Measurements from ENCODE around the gene ST3GAL6.
A peak's percentile ranks its signal among the peaks of the same experiment; 100 is the strongest.

ST3GAL6 gene

GRCh38 chr3:98733053-98733811, 29.9 kb upstream of the ST3GAL6 start:
- Histone ChIP-seq H3K27ac (ENCODE audit: low read length) (peak overlapping the region; percentile 91), H3K9ac (ENCODE audit: low read length) (peak overlapping the region; percentile 97), H2AFZ (ENCODE audit: low read length) (0 out of 2 replicates have a peak overlapping the region, but pooled peaks have one; percentile 75), H3K4me2 (ENCODE audit: low read depth, low read length) (peak overlapping the region; percentile 91), H3F3A (ENCODE audit: insufficient read depth, low read length) (peaks cover 39% of the 10 kb centered on the region), H3K4me1 (ENCODE audit: low read length) (peaks cover 50% of the 10 kb centered on the region), H4K20me1 (ENCODE audit: insufficient read depth, low read length) (no peaks in the 10 kb centered on the region), H3K79me2 (ENCODE audit: low read length) (peaks cover 87% of the 10 kb centered on the region), H3K4me3 (ENCODE audit: low read length) (peak overlapping the region; percentile 93), H3K27me3 (replicated peaks; ENCODE audit: insufficient read depth, low read length) (no peaks in the 10 kb centered on the region), H3K9me3 (replicated peaks; ENCODE audit: insufficient read depth, low read length) (no peaks in the 10 kb centered on the region), H3K36me3 (replicated peaks; ENCODE audit: insufficient read depth, low read length) (no peaks in the 10 kb centered on the region; the same call in 1 of the 2 replicates), H3K9me2 (replicated peaks; ENCODE audit: insufficient read depth, low read length) (no peaks in the 10 kb centered on the region)
- TF ChIP-seq CTCF (IDR thresholded peaks at IDR 0.05; ENCODE audit: low read length) (no peak), EZH2 (optimal IDR thresholded peaks at IDR 0.05; ENCODE audit: low read depth, low read length) (no peak), EZH2phosphoT487 (IDR thresholded peaks at IDR 0.05; ENCODE audit: low read length) (no peak)
- peak; percentile 21 for DNase-seq

GRCh38 chr3:98733812-98734281, 29.3 kb upstream of the ST3GAL6 start:
- no peaks in the 10 kb centered on the region for H3K9me3 ChIP-seq (replicated peaks; ENCODE audit: insufficient read depth, low read length)
- H3K9me2 ChIP-seq (replicated peaks; ENCODE audit: insufficient read depth, low read length) = no peaks in the 10 kb centered on the region
- no peaks in the 10 kb centered on the region for H3K27me3 ChIP-seq (replicated peaks; ENCODE audit: insufficient read depth, low read length)
- no peaks in the 10 kb centered on the region; the same call in 1 of the 2 replicates for H3K36me3 ChIP-seq (replicated peaks; ENCODE audit: insufficient read depth, low read length)
- peak overlapping the region; percentile 93 for H3K4me3 ChIP-seq (ENCODE audit: low read length)
- peak overlapping the region; percentile 91 for H3K4me2 ChIP-seq (ENCODE audit: low read depth, low read length)
- H2AFZ ChIP-seq (ENCODE audit: low read length) = no peak overlapping the region
- H3K9ac ChIP-seq (ENCODE audit: low read length) = peak overlapping the region; percentile 97
- H3K79me2 ChIP-seq (ENCODE audit: low read length) = peaks cover 94% of the 10 kb centered on the region
- DNase-seq = peak; percentile 63
- TF ChIP-seq CTCF (IDR thresholded peaks at IDR 0.05; ENCODE audit: low read length) = no peak
- TF ChIP-seq EZH2phosphoT487 (IDR thresholded peaks at IDR 0.05; ENCODE audit: low read length) = no peak
- TF ChIP-seq EZH2 (optimal IDR thresholded peaks at IDR 0.05; ENCODE audit: low read depth, low read length) = no peak
- H4K20me1 ChIP-seq (ENCODE audit: insufficient read depth, low read length) = no peaks in the 10 kb centered on the region
- peak overlapping the region; percentile 91 for H3K27ac ChIP-seq (ENCODE audit: low read length)
- peaks cover 45% of the 10 kb centered on the region for H3F3A ChIP-seq (ENCODE audit: insufficient read depth, low read length)
- H3K4me1 ChIP-seq (ENCODE audit: low read length) = peaks cover 56% of the 10 kb centered on the region

- peaks cover 61% of the 10 kb centered on the region for H3K4me1 ChIP-seq (ENCODE audit: low read length)
- no peaks in the 10 kb centered on the region; the same call in 1 of the 2 replicates for H3K36me3 ChIP-seq (replicated peaks; ENCODE audit: insufficient read depth, low read length)
- H3K4me3 ChIP-seq (ENCODE audit: low read length) = peak overlapping the region; percentile 93
- DNase-seq = peak; percentile 11
- peaks cover 98% of the 10 kb centered on the region for H3K79me2 ChIP-seq (ENCODE audit: low read length)
- no peaks in the 10 kb centered on the region for H4K20me1 ChIP-seq (ENCODE audit: insufficient read depth, low read length)
- H3K4me2 ChIP-seq (ENCODE audit: low read depth, low read length) = peak overlapping the region; percentile 91
- H3K27ac ChIP-seq (ENCODE audit: low read length) = peak overlapping the region; percentile 91; the same call in 1 of the 2 replicates
- no peaks in the 10 kb centered on the region for H3K27me3 ChIP-seq (replicated peaks; ENCODE audit: insufficient read depth, low read length)
- no peak for TF ChIP-seq EZH2phosphoT487 (IDR thresholded peaks at IDR 0.05; ENCODE audit: low read length)
- TF ChIP-seq EZH2 (optimal IDR thresholded peaks at IDR 0.05; ENCODE audit: low read depth, low read length) = no peak
- no peak for TF ChIP-seq CTCF (IDR thresholded peaks at IDR 0.05; ENCODE audit: low read length)
- no peaks in the 10 kb centered on the region for H3K9me3 ChIP-seq (replicated peaks; ENCODE audit: insufficient read depth, low read length)
- peak overlapping the region; percentile 97 for H3K9ac ChIP-seq (ENCODE audit: low read length)
- H2AFZ ChIP-seq (ENCODE audit: low read length) = no peak overlapping the region
- peaks cover 47% of the 10 kb centered on the region for H3F3A ChIP-seq (ENCODE audit: insufficient read depth, low read length)
- H3K9me2 ChIP-seq (replicated peaks; ENCODE audit: insufficient read depth, low read length) = no peaks in the 10 kb centered on the region
These were observed 28.8 kb upstream of the ST3GAL6 start for GRCh38 chr3:98734306-98734705.

All from MM.1S (cell line).